A172 (cell line): ENCODE data around the gene PID1. TPM values are rescaled to one million over a fixed set of nuclear protein-coding genes. Genes with fewer than 3 reads are reported as not detected.

Experiments
- DNase-seq: peaks from one replicate; pipeline ENCODE4 v3.0.0-alpha.2; 2015; ENCODE audit warnings: low spot score
- total RNA-seq: library from RNA; depleted of rRNA; stranded (reverse); fragments of >200 nt; shearing (Covaris generic); gene quantifications from 2 replicates; pipeline ENCODE4 v1.2.3, GENCODE V29; 2014; rRNA removed

The PID1 gene, protein sequence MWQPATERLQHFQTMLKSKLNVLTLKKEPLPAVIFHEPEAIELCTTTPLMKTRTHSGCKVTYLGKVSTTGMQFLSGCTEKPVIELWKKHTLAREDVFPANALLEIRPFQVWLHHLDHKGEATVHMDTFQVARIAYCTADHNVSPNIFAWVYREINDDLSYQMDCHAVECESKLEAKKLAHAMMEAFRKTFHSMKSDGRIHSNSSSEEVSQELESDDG
- total RNA-seq, result 6.9 and 8.1 TPM in 2 replicates

DNA sequence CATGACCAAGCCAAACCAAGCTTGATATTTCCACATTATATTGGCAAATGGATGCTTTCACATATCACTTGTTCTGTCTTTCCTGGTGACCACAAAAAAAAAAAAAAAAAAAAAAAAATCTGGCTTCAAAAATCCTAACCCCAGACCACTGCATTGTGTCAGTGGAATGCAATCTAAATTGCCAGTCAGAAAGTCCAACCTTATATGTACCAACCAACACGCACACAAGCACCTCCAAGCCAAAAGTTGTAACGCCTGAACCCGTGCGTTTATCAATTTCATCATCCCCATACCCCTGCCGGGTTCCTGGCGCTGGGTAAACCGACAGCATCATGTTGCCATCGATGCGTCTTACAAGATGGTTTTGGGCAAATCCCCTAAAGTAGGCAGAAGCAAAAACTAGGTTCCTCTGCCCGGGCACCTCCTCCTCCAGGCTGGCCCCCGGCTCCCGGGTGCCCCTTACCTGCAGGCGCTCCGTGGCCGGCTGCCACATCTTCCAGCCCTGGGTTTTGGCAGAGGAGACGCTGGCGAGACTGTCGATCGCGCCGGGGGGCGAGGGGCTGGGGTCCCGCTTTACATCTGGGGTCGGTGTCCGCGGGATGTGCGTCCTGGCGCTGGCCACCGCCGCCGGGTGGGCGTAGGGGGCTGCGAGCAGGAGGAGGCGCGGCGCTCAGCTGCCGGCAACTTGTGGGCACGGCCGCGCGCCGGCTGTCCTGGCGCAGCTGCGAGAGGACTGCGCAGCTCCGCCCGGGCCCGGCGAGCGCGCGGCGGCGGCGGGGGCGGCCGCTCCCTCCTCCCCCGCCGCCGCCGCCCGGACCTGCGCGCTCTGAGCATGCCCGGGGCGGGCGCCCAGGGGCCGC lies at the start of gene PID1:
Gene PID1, minus strand, starts transcription at position 737 of the 860 bp plus-strand sequence. Its CDS starts 244 bp downstream, at position 493.
- no peak for DNase-seq

- DNase-seq, result no peak
Observed at GRCh38 chr2:229319558-229319957, 48.5 kb upstream of the PID1 start.

GRCh38 chr2:229314117-229314516 lies 43.0 kb upstream of the PID1 start:
- DNase-seq, result no peak

DNA sequence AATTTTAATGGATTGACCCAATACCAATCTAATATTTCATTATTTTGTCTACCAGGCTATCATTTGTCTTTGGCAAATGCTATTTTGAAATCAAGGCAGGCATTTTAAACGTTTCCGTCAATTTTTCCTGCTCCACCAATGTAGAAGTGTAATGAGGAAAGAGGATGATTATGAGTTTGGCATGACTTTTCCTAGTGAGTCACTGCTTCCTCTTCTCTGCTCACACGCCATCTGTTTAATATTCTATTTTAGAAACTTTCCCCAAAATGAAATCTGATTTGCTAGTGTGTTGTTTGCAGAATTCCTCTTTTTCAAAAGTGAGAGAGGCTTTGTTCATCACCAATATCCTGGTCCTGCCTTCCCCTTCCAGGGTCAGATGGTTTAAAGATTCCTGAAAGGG lies 42.5 kb upstream of the PID1 start:
- DNase-seq, result peak; percentile 54

- no peak for DNase-seq
Observed at GRCh38 chr2:229301237-229301636, 30.1 kb upstream of the PID1 start.

- no peak for DNase-seq
Observed at GRCh38 chr2:229300790-229301189, 29.7 kb upstream of the PID1 start.

GRCh38 chr2:229300371-229300770 lies 29.3 kb upstream of the PID1 start:
- DNase-seq, result no peak

- no peak for DNase-seq
Observed at GRCh38 chr2:229297247-229297646, 26.2 kb upstream of the PID1 start.

- no peak for DNase-seq
Observed at GRCh38 chr2:229296536-229296935, 25.4 kb upstream of the PID1 start.

DNA sequence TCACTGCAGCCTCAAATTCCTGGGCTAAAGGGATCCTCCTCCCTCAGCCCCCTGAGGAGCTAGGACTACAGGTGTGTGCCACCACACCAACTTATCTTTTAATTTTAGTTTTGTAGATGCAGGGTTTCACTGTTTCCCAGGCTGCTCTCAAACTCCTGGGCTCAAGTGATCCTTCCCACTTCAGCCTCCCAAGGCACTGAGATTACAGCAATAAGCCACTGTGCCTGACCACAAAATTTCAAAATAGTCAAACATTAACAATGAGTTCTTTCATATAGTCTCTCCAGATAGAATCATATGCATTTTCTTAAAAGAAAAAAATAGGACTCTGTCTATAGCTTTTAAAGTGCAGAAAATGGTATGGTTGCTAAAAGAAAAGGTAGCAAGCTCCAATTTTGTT lies 24.9 kb upstream of the PID1 start:
- no peak for DNase-seq

DNA sequence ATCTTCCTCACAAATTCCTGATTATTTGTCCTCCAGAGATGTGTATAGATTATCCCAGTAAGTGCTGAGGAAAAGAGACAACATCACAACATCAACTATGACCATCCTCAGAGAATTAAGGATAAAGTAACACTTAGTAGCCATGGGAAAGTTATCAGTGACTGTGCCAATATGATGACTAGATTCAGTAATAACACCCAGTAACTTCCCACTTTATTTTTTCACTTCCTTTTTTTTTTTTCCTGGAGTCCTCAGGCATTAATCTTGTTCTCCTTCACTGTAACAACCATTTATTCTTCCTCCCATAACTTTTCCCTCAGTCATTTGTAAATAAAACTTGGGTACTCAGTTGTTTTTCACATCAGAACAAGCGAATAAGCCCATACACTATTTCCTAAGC lies 16.7 kb upstream of the PID1 start:
- no peak for DNase-seq

DNA sequence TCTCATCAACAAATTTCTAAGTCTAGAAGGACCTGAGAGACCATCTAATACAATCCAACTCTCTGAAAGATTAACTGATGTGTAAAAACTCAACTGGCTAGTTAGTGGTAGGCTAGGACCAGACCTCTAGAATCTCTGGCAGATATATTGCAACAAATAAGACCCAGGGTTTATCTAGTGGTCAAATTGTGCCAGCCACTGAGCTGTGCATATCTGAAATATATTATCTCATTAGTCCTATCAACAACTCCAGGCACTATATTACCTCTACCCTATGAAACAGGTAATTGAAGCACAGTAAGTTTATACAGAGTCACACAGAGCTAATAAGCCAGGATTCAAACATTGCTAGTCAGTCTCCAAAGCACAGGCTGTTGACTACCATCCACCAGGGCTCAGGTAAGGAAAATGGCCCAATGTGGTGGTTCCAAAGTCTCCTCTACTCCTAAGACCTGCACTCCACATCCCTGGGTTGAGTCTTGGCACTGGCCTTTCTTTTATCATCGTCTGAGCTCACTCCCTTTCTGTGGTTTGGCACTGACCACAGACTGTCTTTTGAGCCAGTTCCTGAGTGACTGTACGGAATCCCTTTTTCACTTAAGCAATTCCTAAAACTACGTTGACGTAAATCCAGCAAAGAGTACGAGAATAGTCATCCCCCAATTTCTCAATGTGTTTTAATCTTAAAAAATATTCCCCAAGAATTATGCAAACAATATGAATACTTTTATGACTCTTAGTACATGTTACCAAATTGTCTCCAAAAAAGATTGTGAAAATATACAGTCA lies 11.9 kb upstream of the PID1 start:
- peak; percentile 86 for DNase-seq

DNA sequence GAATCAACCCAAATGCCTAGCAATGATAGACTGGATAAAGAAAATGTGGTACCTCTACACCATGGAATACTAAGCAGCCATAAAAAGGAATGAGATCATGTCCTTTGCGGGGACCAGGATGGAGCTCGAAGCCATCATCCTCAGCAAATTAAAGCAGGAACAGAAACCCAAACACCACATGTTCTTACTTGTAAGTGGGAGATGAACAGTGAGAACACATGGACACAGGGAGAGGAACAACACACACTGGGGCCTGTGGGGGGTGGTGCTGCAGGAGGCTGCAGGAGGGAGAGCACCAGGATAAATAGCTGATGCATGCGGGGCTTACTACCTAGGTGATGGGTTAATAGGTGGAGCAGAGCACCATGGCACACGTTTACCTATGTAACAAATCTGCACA lies 8.4 kb upstream of the PID1 start:
- no peak for DNase-seq

DNA sequence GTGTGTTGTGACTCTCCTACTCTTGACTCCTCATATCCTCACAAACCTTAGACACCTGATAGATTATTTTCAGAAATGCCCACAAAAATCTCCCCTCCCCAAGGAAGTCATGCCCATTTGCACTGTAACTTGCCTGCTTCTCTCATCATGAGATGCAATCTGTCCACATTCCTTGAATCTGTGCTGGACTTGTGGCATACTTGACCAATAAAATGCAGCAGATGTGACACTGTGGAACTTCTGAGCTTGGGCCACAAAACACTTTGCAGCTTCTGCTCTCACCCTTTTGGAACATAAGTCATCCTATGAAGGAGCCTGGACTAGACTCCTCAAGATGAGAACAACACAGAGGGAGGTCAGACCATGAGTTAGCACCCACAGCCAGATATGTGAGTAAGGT lies 4.4 kb upstream of the PID1 start:
- DNase-seq, result no peak

- peak; percentile 87 for DNase-seq
Observed at GRCh38 chr2:229273723-229274338, 2.7 kb upstream of the PID1 start.

- DNase-seq, result no peak
Observed at GRCh38 chr2:229273006-229273722, 2.1 kb upstream of the PID1 start.

DNA sequence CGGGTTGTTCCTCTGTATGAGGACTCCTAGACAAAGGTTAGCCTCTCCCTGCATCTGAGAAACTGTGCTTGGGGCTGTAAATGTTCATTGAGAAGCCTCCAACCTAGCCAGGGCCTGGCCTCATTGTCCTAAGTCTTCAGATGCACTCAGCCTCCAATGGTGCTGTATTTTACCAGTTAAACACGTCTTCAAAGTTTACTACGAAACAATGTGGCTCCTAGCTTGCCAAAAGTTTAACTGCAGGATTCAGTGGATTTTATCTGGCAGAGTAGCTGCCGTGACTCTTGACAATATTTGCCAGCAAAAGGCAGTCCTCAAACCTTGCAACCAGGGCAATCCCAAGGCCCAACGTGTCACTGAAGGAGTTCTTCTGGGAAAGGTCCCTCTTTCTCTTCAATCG lies 1.1 kb downstream of the PID1 start:
- DNase-seq, result no peak

GRCh38 chr2:229269146-229269545 lies 1.9 kb downstream of the PID1 start:
- DNase-seq, result no peak

- peak; percentile 69 for DNase-seq
Observed at GRCh38 chr2:229268626-229269025, 2.5 kb downstream of the PID1 start.

- DNase-seq, result no peak
Observed at GRCh38 chr2:229267080-229267479, 4.0 kb downstream of the PID1 start.

DNA sequence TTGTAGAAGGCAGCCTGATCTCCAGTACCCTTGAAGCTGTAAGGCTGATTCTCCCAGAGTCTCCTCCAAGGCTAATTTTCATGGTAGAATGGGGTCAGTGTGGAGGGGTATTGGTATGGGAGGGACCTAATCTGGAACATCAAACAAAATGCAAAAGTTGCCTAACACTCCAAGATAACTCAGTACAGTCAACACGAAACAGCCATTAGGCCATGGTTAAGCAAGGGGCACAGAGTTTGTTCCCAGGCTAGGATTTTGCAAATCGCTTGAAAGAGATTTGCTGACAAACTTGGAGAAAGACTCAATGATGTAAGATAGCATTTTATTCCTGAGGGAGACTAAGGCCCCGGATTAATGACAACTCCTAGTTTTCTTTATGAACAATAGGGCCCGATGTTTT lies 5.4 kb downstream of the PID1 start:
- DNase-seq, result no peak
